ENCODE results near the gene ACAP1. TPM values are rescaled to one million over a fixed set of nuclear protein-coding genes. Genes with fewer than 3 reads are reported as not detected.

Gene ACAP1
- total and polyA plus RNA-seq, 9 of the 15 experiments (the other 6 are each of a cell fraction or from before 2014, with no cell fraction given): 0.15 to 8.5 (median 2.4) TPM

GRCh38 chr17:7323731-7324437 is 12.4 kb upstream of the ACAP1 start (continued):
- TF ChIP-seq, protein P1, sequence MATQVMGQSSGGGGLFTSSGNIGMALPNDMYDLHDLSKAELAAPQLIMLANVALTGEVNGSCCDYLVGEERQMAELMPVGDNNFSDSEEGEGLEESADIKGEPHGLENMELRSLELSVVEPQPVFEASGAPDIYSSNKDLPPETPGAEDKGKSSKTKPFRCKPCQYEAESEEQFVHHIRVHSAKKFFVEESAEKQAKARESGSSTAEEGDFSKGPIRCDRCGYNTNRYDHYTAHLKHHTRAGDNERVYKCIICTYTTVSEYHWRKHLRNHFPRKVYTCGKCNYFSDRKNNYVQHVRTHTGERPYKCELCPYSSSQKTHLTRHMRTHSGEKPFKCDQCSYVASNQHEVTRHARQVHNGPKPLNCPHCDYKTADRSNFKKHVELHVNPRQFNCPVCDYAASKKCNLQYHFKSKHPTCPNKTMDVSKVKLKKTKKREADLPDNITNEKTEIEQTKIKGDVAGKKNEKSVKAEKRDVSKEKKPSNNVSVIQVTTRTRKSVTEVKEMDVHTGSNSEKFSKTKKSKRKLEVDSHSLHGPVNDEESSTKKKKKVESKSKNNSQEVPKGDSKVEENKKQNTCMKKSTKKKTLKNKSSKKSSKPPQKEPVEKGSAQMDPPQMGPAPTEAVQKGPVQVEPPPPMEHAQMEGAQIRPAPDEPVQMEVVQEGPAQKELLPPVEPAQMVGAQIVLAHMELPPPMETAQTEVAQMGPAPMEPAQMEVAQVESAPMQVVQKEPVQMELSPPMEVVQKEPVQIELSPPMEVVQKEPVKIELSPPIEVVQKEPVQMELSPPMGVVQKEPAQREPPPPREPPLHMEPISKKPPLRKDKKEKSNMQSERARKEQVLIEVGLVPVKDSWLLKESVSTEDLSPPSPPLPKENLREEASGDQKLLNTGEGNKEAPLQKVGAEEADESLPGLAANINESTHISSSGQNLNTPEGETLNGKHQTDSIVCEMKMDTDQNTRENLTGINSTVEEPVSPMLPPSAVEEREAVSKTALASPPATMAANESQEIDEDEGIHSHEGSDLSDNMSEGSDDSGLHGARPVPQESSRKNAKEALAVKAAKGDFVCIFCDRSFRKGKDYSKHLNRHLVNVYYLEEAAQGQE (IDR thresholded peaks at IDR 0.05; ENCODE audit: borderline replicate concordance): peak; percentile 46; the same call in 1 of the 2 replicates
- TF ChIP-seq, protein P1 (CRISPR knock-in tag; IDR thresholded peaks at IDR 0.05; ENCODE audit: low read depth): no peak
- TF ChIP-seq EHMT2 (IDR thresholded peaks at IDR 0.05): no peak
- no peak for TF ChIP-seq FOXK2 (conservative IDR thresholded peaks at IDR 0.05 in 1 of 2, IDR thresholded peaks at IDR 0.05 in 1 of 2; ENCODE audit: low read depth in 2 of 2)
- TF ChIP-seq RBFOX2 (IDR thresholded peaks at IDR 0.05; ENCODE audit: low read depth, low read length): 0 out of 2 replicates have a peak, but pooled peaks have one; percentile 24
- no peak for TF ChIP-seq ZBTB1 (CRISPR knock-in tag; IDR thresholded peaks at IDR 0.05; ENCODE audit: borderline replicate concordance, low read depth)
- no peak for TF ChIP-seq E2F6 (IDR thresholded peaks at IDR 0.05; ENCODE audit: borderline replicate concordance in 1 of 2, extremely low read depth in 1 of 2, insufficient read depth in 1 of 2, insufficient read length in 1 of 2, low read depth in 1 of 2, low read length in 1 of 2, poor library complexity in 1 of 2, severe bottlenecking in 1 of 2)
- no peak for TF ChIP-seq RUNX1 (IDR thresholded peaks at IDR 0.05; ENCODE audit: low read depth)
- TF ChIP-seq LEF1 (IDR thresholded peaks at IDR 0.05): no peak
- no peak for TF ChIP-seq KDM1A (IDR thresholded peaks at IDR 0.05)
- no peak for TF ChIP-seq ZNF830 (CRISPR knock-in tag; IDR thresholded peaks at IDR 0.05)
- TF ChIP-seq SAFB2 (IDR thresholded peaks at IDR 0.05; ENCODE audit: borderline replicate concordance, low read depth, low read length, severe bottlenecking): no peak

Measured in K562 (cell line).